ENCODE measurements around the gene B3GNT9.
A peak's percentile ranks its signal among the peaks of the same experiment; 100 is the strongest.

The B3GNT9 gene, protein sequence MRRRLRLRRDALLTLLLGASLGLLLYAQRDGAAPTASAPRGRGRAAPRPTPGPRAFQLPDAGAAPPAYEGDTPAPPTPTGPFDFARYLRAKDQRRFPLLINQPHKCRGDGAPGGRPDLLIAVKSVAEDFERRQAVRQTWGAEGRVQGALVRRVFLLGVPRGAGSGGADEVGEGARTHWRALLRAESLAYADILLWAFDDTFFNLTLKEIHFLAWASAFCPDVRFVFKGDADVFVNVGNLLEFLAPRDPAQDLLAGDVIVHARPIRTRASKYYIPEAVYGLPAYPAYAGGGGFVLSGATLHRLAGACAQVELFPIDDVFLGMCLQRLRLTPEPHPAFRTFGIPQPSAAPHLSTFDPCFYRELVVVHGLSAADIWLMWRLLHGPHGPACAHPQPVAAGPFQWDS

DNA sequence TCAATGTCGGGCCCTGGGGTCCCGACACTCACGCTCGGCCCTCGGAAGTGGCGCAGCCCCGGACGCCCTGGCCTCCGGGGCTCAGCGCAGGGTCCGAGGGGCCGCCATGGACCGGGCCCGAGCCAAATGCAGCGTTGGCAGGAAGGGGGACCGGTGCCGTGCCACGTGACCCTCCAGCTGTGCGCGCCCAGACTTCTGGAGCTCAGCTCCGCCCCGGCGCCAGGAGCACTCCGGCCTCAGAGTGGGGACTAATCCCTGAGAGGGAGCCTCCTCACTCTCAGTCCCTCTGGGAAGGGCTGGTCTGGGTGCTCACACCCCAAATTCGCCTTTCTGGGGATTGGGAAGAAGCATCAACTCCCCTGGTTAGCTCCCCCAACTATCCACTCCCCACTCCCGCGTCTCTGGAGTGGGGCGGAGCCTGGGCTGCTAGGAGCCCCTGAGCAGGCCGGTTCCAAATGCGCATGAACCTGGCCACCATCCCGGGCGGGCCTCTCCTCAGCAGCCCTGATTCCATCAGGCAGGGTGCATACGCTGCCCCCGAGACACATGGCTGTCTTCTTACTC lies at the start of gene B3GNT9:
Gene B3GNT9, minus strand, starts transcription at position 166 of the 564 bp plus-strand sequence. CDS start 513 bp downstream, outside the sequence.
- DNase-seq (ENCODE audit: low read depth) = no peak

DNA sequence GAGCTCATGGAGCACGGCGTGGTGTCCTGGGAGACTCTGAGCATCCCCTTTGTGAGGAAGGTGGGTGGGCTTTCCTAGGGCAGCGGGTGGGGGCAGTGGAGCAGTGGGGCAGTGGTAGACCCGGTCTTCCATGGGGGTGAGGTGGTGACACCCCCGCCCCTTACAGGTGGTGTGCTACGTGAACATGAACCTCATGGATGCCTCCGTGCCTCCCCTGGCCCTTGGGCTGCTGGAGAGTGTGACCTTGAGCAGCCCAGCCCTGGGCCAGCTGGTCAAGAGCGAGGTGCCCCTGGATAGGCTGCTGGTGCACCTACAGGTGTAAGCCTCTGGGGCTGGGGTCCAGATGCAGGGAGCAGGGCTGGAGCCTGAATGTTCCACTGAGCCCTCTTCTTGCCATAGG lies 49.7 kb upstream of the B3GNT9 start:
- DNase-seq (ENCODE audit: low read depth) = no peak

DNA sequence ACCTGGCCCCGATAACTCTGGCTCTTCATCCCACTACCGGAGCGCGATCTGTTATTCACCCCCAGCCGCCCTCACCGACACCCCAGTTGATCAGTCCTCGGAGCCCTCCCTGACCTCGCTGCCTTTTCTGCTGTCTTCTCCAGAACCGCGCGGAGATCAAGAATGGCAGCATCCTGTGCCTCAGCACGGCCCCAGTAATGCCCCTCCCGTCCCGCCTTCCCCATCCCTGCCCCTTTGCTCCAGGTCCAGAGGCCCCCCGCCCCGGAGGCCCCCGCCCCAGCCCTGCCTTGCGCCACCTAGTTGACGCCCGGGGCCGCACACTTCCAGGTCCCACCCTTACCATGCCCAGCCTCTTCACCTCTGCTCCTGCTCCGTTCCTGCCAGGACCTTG lies 49.0 kb upstream of the B3GNT9 start:
- DNase-seq (ENCODE audit: low read depth) = no peak

DNA sequence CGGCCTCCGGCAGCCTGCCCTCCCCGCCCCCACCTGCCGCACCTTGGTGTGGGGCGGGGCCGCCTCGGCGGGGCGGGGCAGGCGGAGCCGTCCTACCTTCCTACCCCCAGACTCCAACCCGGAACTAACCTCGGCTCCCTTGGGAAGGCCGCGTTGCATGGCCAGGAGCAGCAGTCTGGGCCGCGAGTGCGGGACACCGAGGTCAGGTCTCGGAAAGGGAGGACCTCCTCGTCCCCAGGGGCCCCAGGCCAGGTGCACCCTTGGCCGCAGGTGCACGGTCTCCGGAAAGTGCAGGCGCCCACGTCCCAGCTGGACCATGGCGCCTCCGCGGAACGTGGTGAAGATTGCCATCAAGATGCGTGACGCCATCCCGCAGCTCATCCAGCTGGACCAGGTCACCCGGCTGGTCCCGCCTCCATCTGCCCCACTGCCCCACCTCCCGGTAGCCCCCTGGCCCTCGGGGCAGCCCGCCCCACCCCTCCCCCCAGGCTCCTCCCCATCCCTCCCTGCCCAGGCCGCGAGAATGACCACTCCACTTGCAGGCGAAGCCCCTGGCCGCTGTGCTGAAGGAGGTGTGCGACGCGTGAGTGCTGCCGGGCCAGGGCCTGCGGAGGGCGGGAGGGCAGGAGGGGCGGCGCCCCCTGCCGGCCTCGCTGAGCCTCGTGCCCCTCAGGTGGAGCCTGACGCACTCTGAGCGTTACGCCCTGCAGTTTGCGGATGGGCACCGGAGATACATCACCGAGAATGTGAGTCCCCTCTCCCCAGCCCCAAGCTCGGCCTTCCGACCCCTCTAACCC lies 48.4 kb upstream of the B3GNT9 start, which contains the start of gene ELMO3:
Gene ELMO3, plus strand, starts transcription at position 121 of the 797 bp plus-strand sequence. Its CDS starts 196 bp downstream, at position 317.
- DNase-seq (ENCODE audit: low read depth) = no peak

DNA sequence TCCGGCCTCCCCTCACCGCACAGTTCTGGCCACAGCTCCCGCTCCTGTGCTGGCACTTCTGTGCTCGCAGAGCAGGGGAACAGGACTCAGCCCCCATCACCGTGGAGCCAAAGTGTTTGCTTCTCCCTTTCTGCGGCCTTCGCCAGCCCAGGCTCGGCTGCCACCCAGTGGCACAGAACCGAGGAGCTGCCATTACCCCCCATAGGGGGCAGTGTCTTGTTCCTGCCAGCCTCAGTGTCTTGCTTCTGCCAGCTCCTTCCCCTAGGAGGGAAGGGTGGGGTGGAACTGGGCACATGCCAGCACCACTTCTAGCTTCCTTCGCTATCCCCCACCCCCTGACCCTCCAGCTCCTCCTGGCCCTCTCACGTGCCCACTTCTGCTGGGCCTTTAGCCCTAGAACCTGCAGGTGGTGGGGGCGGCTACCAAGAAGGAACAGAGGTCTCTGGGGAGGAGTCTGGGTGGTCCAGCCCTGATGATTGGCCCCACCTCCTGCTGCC lies 47.5 kb upstream of the B3GNT9 start:
- DNase-seq (ENCODE audit: low read depth) = no peak

DNA sequence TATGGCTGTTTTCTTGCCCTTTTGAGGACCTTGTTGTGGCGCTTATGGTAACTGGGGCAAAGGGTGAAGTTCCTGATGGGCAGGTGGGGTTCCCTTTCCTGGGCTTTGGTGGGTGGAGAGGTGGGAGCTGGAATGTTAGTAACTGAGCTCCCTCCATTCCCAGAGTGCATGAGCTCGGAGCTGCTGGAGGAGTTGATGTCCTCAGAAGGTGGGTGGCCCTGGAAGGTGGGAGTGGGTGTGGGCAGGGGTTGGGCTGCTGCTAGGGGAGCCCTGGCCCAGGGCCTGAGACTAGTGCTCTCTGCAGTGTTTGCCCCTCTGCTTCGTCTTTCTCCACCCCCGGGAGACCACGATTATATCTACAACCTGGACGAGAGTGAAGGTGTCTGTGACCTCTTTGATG lies 46.9 kb upstream of the B3GNT9 start:
- DNase-seq (ENCODE audit: low read depth) = no peak

DNA sequence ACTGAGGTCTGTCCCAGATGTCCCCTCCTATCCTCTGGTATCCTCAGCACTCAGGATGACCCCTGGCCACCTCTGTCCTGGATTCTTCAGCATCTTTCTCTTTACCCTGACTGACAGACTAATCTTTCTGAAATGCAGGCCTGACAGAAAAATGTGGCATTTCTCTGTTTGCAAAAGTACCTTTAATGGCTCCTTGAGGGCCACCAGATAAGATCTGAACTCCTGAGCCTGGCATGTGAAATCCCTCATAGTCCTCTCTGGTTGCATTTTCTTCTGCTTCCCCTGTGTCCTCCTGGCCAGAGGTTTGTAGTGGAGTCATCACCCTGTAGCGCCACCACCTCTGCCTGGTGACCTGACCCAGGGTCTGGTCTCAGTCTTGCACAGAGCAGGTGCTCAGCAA lies 46.1 kb upstream of the B3GNT9 start:
- no peak for DNase-seq (ENCODE audit: low read depth)

DNA sequence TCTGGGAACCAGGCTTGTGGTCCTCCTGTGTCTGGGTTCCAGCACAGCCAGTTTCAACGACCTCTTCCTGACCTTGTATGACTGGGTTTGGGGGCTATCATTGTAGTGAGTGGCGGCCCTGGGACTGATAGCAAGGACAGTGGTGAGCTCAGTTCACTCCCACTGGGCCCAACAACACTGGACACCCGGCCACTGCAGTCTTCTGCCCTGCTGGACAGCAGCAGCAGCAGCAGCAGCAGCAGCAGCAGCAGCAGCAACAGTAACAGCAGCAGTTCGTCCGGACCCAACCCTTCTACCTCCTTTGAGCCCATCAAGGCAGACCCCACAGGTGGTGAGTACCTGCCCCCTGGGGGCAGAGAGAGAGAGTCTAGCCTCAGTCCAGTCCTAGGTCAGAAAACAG lies 44.9 kb upstream of the B3GNT9 start:
- DNase-seq (ENCODE audit: low read depth) = no peak

DNA sequence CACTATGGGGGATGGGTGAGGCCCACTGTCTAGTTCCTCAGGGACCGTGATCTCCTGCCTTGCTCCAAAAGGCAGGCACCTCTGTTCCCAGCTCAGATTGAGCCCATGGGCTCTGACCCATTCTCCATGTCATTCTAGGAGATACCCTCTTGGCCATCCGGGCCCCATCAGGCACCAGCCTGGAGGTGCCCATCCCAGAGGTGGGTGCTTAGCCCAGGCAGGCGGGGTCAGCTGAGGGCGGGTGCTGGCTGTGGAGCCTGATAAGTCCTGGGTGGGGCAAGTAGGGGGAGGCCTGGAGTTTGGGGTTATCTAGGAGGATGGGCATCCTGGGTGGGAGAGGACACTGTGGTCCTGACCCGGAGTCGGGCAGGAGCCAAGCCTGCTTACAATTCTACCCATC lies 43.5 kb upstream of the B3GNT9 start:
- DNase-seq (ENCODE audit: low read depth) = no peak

DNA sequence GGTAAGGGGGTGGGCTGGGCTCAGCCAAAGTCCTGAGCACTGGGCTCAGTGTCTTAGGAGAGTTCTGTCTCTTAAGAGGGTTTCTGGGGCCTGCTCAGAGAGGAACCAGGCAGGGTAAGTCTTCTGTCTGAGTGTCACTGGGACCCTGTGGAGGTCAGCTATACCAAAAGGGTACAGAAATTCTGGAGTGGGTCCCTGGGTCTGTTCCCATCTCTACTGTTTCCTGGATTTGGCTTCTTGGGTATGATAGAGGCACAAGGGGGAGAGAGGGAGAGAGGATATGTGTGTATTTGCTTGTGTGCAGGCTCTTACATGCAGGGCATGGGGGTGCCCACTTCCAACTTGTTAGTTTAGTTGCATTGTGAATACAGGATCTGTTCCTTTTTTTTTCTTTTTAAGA lies 42.7 kb upstream of the B3GNT9 start:
- no peak for DNase-seq (ENCODE audit: low read depth)

DNA sequence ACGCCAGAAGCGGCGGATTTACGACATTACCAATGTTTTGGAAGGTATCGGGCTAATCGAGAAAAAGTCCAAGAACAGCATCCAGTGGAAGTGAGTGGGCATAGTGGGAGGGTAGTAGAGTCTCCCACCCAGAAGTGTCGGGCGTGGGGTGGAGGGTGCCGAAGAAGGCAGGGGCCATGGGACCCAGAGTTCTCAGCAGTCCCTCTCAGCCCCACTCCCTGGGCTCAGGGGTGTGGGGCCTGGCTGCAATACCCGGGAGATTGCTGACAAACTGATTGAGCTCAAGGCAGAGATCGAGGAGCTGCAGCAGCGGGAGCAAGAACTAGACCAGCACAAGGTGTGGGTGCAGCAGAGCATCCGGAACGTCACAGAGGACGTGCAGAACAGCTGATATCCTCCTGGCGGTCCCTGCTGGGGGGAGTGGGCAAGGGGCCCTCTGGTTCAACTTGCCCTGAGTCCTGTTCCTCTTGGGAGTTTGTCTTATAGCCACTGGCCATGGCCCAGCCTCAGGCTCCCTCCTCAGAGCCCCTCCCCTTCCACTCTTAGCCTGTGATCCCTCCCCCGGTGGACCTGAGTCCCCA lies 42.1 kb upstream of the B3GNT9 start:
- no peak for DNase-seq (ENCODE audit: low read depth)

DNA sequence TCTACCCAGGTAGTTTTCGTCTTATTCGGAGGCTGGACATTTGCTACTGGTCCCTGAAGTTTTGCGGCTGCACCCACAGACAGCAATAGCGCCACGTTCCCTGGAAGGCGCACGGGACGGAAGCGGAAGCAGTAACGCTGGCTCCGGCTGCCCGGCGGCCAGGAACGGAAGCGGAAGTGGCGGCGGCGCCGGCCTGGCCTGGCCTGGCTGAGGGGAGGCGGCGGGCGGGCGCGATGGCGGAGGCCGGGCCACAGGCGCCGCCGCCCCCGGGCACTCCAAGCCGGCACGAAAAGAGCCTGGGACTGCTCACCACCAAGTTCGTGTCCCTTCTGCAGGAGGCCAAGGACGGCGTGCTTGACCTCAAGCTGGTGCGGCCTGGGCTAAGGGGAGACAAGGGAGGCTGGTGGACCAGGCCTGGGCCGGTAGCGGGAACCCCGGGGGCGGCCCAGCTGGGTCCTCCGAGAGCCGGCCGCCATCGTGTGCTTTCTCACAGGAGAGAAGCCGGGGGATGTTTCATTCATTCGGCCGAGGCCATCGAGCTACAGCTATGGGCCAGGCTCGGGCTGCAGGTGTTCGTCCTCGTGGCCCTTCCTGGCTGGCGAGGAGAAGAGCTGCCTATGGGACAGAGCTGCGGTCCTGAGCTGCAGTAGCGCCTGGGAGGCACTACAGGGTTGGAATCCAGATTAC lies 41.3 kb upstream of the B3GNT9 start, which contains the start of gene E2F4:
Gene E2F4, plus strand, starts transcription at position 161 of the 687 bp plus-strand sequence. Its CDS starts 73 bp downstream, at position 234.
- DNase-seq (ENCODE audit: low read depth) = peak; percentile 65

DNA sequence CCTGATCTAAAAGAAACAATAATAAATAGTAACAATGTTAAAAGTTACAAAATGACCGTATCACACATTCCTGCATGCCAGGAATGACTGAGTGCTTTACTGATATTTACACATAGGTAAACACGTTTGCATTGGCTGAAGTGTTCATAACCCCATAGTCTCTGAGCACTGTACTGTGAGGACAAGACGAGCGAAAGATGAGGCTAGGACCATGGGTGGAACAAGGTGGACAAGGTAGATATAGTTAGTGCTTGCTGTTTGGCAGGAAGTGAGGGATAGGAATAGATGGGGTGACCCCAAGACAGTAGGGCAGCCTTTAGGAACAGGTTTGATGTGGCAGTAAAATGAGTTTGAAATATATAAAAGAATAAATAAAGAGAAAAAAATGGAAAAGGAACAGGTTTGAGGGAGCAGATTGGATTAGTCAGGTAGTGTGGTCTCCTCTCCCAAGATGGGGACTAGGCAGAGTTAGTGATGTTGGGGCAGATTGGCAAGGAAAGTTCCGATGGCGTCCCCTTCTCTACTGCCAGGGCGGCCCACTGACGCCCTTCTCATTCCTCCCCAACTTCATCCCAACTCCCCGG lies 40.7 kb upstream of the B3GNT9 start:
- no peak for DNase-seq (ENCODE audit: low read depth)

DNA sequence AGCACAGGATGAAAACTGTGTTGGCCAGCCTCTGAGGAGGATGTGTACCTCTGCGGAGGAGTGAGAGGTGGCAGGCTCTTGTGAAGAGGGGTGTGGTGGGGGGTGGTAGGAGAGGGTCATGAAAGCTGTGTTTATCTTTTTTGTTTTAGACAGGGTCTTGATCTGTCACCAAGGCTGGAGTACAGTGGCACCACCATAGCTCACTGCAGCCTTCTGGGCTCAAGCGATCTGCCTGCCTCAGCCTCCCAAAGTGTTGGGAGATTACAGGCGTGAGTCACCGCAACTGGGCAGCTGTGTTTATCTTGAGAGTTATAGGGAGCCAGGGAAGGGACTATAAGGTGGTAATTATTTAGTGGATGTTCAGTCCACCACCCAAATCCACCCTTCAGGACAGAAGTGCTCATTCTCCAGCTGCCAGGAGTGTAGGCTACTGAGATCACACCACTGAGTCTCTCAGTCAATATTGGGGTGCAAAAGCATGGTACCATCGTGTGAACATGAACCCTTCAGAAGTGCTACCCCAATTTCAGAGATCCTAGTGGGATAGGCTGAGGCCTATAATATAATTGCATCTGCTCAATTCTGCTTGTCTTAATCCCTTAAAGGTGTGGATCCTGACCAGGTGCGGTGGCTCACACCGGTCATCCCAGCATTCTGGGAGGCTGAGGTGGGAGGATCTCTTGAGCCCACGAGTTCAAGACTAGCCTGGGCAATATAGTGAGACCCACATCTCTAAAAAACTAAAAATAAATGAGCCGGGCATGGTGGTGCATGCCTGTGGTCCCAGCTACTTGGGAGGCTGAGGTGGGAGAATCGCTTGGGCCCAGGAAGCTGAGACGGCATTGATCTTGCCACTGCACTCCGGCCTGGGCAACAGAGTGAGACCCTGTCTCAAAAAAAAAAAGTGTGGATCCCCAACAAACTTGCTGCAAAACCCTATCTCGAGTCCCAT lies 39.9 kb upstream of the B3GNT9 start:
- no peak for DNase-seq (ENCODE audit: low read depth)

DNA sequence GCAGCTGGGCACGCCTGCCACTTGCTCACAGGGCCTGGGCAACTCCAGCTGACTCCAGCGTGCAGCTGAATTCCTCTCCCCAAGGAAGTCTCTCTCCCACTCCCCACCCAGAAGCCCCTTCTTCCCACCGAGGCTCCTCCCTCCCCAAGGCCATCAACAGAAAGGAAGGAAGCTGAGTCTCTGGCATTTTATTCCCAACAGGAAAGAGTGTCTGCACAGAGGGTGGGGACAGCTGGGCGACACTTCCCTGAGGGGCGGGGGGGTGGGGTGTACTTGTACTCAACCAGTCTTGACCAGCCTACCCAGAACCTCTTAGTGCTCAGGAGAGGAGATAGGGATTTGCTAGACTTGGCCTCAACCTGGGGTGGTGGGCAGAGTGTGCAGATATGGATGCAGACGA lies 39.2 kb upstream of the B3GNT9 start, which contains the start of gene EXOC3L1:
Gene EXOC3L1, minus strand, starts transcription at position 96 of the 400 bp plus-strand sequence. CDS start 460 bp downstream, outside the sequence.
- DNase-seq (ENCODE audit: low read depth) = no peak

DNA sequence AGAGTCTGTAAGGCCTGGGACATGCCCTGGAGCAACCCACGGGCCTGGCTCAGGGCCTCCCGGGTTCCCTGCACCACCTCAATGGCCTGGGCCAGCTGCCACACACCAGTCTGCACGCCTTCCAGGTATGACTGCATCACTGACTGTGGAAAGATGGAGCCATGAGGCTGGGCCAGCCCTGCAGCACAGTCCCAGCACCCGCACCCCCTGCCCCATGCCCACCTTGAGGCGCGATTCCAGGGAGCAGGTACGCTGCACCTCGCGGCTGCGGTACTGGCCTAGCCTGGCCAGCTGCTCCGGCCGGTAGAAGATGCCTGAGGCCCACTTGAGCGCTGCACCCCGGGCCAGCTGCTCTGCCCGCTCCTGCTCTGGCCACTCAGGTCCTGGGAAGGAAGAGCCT lies 38.0 kb upstream of the B3GNT9 start:
- no peak for DNase-seq (ENCODE audit: low read depth)

DNA sequence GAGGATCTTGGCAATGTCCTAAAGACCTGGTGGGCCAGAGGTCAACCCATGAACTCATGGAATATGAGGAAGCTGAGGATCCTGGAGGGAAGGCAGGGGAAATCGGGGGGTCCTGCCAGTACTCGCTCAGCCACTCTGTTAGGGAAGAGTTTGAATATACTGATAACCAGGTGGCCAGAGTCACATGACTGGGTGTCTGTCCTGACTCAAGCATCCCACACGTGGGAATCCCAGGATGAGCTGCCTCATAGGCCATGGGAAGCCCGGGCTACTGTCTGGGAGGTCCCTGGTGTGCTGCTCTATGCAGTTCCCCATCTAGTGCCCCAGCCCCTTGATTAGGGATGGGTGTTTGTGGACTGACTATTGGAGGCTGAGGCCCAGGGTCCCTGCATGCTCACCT lies 37.5 kb upstream of the B3GNT9 start:
- DNase-seq (ENCODE audit: low read depth) = no peak

DNA sequence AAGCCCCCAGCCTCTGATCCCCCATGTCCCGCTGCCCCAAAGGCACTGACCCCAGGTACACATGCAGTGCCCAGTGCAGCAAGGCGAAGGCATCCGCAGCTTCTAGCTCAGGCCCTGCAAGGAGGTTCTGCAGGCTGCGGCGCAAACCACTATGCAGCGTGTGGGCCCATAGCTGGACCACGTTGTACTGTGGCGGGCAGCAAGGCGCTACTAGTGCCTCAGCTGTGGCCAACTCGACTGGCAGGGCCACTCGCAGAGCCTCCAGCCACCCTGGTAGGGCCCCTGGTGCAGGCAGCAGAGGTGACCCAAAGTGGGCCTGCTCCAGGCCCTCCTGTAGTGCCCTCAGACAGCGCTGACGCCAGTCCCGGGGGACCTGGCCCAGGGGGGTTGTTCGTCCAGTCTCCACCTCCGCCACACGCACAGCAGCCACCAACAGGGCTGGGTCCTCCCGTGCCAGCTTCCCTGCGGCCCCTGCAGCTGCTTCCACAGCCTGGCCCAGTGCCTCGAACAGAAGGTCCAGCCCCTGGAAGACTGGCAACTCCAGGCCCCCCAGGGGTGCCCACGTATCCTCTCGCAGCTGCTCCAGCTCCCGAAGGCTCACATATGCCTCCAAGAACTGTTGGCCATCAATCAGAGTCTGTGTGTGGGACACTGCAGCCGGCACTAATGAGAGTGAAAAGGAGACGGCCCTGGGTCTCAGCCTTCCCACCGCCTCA lies 36.5 kb upstream of the B3GNT9 start:
- DNase-seq (ENCODE audit: low read depth) = no peak

DNA sequence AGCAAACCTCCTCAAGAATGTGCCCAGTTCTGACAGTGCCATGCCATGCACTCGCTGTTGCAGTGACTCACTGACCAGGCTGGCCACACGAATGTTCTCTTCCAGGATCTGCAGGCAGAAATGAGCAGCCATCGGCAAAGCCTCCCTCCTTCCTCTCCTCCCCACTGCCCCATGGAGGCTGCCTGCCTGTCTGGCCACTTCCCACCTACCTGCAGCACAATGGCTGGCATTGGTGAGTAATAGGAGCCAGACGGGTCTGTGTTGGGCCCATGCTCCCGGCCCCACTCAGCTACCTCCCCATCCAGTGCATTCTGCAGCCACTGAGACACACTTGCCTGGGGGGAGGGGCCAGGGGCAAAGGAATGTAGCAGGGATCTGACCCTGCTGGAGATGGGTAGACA lies 35.8 kb upstream of the B3GNT9 start:
- no peak for DNase-seq (ENCODE audit: low read depth)

Data from non-pigmented ciliary epithelial cell (primary cell).